Measurements from ENCODE around the gene LGALS9B. TPM values are rescaled to one million over a fixed set of nuclear protein-coding genes. Genes with fewer than 3 reads are reported as not detected.
"Not testable (repeated sequence)": the region's sequence is repeated elsewhere in the genome, so short reads cannot be mapped to it uniquely, and the experiment has no call there.

The LGALS9B gene
- total RNA-seq, 1 experiment from 2014 or later: not detected

DNA sequence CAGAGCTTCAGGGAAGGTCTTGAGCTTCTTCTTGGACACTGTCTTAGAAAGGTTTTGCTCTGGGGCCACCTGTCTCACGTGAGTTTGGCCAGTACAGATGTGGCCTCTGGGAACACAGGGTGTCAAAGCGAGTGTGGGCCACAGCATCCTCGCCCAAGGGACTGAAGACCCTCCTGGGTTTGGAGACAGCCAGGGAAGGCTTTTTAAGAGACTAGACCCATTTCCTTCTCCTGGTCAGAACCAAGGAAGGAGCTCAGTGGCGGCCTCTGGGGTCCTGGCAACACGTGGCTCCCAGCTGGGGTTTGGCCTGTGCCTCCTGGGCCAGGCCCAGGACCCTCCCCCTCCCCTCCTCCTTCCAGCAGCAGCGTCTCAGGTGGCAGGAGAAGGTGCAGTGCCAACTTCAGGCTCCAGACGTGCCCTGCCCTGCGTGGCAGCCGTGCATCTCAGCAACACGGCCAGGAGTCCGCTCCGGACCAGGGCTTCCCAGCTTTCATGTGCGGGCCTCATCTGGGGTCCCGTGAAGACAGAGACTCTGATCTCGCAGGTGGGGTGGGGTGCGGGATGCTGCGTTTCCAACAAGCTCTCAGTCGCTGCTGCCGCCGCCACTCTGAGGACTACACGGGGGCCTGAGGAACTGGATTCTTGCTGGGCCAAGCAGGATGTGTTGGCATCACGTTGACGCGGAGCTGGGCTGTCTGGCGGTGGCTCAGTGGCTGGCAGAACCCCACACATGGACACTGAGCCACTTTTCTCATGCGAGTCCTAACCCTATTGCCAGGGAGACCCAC is 19.6 kb downstream of the LGALS9B start:
- not testable (repeated sequence) for DNase-seq; H3K4me1 ChIP-seq; H3K9me3 ChIP-seq (replicated peaks)

DNA sequence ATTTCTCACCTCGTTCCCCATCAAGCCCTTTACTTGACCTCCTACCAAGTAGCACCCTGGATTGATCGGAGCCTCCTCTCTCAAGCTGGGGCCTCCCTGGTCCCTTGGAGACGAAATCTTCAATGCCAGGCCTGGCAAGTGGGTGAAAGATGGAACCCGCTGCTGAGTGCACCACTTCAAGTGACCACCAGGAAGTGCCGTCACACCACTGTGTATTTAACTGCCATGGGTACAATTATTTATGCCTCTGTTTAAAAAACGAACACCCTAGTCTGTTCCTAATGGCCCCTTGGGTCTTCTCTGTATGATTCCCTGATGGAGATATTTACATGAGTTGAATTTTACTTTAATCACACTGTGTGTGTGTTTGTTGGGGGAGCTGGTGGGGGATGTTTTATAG is 20.4 kb downstream of the LGALS9B start:
- H3K27ac ChIP-seq; H3K4me1 ChIP-seq; H3K36me3 ChIP-seq; DNase-seq; H3K4me3 ChIP-seq; H3K9me3 ChIP-seq (replicated peaks); H3K27me3 ChIP-seq: not testable (repeated sequence)

More for the DNA sequence above, 19.6 kb downstream of the LGALS9B start:
- H3K27ac ChIP-seq, H3K36me3 ChIP-seq, H3K4me3 ChIP-seq, H3K27me3 ChIP-seq: not testable (repeated sequence)

DNA sequence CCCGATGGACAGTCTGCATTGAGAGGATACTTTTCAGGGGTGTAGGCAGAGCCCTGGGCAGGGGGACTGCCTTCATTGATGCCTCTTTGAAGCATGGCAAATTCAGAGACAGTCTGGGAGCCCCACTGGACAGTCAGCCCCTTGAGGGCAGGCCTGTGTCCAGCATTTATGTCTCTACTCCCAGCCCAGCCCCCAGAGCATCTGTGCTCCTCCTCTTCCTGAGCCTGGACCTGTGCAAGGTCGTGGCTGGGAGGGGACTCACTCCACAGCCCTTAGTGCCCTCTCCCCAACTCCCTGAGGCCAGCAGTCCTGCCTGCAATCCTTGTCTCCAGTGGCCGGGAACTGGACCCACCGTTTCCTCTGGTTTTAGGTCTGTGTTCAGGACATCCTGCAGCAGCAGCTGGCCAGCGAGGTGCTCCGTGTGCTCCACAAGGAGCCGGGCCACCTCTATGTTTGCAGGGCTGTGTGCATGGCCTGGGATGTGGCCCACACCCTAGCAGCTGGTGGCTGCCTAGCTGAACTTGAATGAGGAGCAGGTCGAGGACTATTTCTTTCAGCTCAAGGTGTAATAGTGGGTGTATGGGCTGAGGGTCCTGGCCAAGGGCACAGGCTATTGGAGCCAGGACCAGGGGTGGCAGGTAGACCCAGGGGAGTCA is 22.6 kb downstream of the LGALS9B start:
- not testable (repeated sequence) for H3K27ac ChIP-seq; DNase-seq; H3K4me3 ChIP-seq; H3K9me3 ChIP-seq (replicated peaks); H3K36me3 ChIP-seq; H3K4me1 ChIP-seq; H3K27me3 ChIP-seq

DNA sequence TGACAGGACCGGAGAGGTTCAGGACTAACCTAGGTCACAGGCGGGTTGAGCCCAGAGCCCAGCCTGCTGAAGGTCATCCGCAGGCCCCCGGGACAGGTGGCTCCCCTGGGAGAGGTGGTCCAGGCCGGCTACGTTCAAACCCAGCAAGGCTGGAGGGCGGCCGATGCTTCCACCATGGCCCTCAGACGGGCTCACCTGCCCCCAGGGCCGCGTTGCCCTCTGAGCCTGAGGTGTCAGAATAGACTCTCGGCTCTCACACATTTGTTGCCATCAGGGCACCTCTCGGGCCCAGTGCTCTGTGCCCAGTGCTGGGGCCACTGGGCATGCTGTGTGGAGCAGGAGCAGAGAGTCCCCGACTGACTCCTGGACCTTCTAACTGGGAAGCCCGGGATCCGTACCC is 23.2 kb downstream of the LGALS9B start:
- not testable (repeated sequence) for H3K4me1 ChIP-seq; H3K27me3 ChIP-seq; DNase-seq; H3K27ac ChIP-seq; H3K36me3 ChIP-seq; H3K4me3 ChIP-seq; H3K9me3 ChIP-seq (replicated peaks)

DNA sequence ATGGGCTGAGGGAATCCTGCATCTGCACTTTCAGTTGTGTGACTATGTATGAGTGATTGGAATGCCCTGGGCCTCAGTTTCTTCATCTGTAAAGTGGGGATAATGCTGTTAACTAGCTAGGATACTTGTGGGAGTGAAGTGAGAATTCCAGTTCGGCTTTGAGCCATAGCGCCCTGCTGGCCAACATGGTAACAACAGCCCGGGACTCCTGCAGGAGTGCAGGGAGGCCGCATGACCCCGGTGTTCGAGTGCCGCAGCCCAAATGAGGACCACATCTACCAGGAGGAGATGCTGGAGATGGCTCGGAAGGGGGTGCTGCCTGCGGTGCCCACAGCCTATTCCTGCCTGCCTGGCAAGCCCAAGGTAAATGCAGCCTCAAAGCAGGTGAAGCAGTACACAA is 23.7 kb downstream of the LGALS9B start:
- not testable (repeated sequence) for H3K27ac ChIP-seq; H3K9me3 ChIP-seq (replicated peaks)

DNA sequence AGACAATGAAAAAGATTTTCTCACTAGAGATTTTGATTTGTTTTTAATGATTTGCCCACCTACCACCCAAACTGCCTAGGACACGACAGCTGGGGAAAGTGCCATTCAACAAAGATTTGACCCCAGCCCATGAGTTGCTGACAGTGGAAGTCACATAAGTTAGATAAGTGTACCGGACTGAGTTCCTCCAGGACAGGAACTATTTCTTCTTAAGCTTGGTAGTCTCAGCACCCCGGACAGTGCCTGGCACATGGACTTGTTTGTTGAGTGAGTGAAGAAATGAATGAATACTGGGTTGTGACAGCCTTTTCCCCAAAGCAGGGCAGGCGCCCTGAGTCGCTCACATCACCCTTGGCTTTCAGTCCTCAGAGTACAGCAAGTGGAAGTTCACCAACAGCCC is 26.7 kb downstream of the LGALS9B start:
- H3K9me3 ChIP-seq (replicated peaks); H3K27ac ChIP-seq; H3K4me3 ChIP-seq; H3K4me1 ChIP-seq; H3K36me3 ChIP-seq; DNase-seq; H3K27me3 ChIP-seq: not testable (repeated sequence)

More for the DNA sequence above, 23.7 kb downstream of the LGALS9B start:
- not testable (repeated sequence) for H3K4me1 ChIP-seq, H3K27me3 ChIP-seq, H3K36me3 ChIP-seq, H3K4me3 ChIP-seq, DNase-seq

DNA sequence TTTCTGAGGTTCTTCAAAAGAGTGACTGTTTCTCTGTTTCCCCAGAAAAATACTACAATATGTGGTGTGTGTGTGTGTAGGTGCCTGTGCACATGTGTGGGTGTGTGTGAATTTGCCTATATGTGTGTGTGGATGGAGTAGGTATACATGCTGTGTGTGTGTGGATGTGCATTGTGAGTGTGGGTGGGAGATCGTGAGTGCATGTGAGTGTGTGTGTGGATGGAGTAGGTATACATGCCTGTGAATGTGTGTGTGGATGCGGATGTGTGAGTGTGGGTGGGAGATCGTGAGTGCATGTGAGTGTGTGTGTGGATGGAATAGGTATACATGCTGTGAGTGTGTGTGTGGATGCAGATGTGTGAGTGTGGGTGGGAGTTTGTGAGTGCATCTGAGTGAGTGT is 32.2 kb downstream of the LGALS9B start:
- not testable (repeated sequence) for H3K36me3 ChIP-seq

DNA sequence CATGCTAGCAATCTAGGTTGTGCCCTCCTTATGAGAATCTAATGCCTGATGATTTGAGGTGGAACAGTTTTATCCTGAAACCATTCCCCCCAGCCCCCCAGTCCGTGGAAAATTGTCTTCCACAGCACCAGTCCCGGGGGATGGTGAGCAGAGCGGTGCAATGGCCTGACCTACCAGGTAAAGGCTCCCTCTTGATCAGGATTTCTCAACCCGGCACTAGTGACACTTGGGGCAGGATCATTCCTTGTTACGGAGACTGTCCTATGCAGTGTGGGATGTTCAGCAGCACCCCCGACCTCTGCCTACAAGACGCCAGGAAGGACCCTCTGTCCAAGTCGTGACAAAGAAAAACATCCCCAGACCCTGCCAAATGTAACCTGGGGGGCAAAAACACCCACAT is 34.0 kb downstream of the LGALS9B start:
- not testable (repeated sequence) for DNase-seq; H3K27me3 ChIP-seq; H3K4me1 ChIP-seq; H3K36me3 ChIP-seq; H3K4me3 ChIP-seq; H3K9me3 ChIP-seq (replicated peaks); H3K27ac ChIP-seq

More for the DNA sequence above, 32.2 kb downstream of the LGALS9B start:
- not testable (repeated sequence) for H3K9me3 ChIP-seq (replicated peaks); H3K27ac ChIP-seq; H3K27me3 ChIP-seq; DNase-seq; H3K4me3 ChIP-seq; H3K4me1 ChIP-seq

DNA sequence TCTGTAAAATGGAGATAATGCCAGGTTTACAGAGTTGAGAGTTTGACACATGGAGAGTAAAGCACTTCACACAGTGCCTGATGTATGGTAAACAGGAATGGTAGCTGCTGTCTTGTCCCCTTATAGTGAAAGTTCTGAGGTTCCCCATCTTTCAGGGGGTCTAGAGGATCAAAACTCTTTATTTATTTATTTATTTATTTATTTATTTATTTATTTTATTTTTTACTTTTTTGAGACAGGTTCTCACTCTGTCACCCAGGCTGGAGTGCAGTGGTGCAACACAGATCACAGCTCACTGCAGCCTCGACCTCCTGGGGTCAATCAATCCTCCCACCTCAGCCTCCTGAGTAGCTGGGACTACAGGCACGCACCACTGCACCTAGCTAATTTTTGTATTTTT is 40.1 kb downstream of the LGALS9B start:
- not testable (repeated sequence) for H3K4me1 ChIP-seq; DNase-seq; H3K27me3 ChIP-seq; H3K4me3 ChIP-seq; H3K9me3 ChIP-seq (replicated peaks); H3K27ac ChIP-seq; H3K36me3 ChIP-seq

DNA sequence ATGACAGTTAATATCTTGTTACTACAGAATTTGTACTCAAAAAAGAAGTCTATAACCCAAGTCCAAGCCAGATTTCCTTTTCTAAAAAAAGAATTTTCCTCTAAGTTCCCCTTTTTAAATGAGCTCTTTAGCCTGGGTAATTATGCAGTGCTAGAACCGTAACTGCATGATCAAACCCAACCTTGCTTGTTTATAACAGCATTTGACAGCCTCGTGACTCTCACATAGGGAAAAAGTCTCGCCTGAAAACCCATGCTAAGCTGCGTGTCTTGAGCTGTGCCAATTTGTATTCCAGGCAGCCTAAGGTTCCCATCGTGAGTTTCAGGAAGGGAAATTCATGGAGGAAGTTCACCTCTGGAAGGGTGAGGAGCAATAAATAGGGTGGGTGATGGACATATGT is 44.5 kb downstream of the LGALS9B start:
- H3K27ac ChIP-seq; H3K27me3 ChIP-seq; H3K4me1 ChIP-seq; H3K4me3 ChIP-seq; H3K36me3 ChIP-seq; H3K9me3 ChIP-seq (replicated peaks); DNase-seq: not testable (repeated sequence)

DNA sequence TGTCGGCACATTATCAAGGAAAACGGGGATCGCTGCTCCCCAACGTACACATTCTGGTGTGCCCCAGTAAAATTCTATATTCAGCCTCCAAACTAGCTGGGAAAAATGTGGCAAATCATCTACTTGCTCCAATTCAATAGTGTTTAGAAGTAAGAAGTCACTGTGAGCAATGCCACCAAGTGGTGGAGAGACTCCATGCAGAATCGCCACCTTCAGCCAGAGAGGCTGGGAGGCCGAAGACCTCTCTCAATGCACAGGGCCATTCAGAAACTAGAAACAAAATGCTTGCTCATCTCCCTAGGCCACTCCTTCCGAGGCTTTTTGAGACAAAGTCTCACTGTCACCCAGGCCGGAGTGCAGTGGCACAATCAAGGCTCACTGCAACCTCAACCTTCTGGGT is 48.5 kb downstream of the LGALS9B start:
- H3K4me3 ChIP-seq; H3K4me1 ChIP-seq; H3K27ac ChIP-seq; H3K9me3 ChIP-seq (replicated peaks); H3K36me3 ChIP-seq; H3K27me3 ChIP-seq; DNase-seq: not testable (repeated sequence)

DNA sequence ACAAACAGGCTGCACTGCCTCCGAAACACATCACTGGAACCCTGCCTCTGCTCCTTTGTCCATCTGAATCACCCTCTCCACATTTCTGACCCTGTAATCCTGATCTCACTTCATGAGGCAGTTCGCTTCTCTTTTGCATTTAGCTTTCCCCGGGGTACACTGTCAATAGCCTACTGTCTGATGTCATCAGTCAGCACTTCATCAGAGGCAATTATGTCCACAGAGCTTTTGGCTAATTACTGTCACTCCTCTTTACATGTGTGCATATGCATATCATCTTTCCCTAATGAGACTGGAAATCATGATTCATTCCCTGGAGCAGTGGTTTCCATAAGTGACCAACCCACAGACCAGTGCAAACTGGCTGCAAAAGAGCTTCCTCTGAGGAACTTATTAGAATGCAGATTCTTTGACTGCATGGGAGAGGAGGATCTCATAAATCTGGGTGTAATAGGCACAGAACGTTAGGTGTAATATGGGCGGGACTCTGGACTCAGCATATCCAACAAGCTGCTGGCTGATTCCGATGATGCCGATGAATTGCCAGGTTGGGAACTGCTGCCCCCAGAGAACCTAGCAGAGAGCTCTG is 49.8 kb downstream of the LGALS9B start:
- not testable (repeated sequence) for H3K9me3 ChIP-seq (replicated peaks); DNase-seq; H3K4me1 ChIP-seq; H3K27ac ChIP-seq; H3K27me3 ChIP-seq; H3K36me3 ChIP-seq; H3K4me3 ChIP-seq

DNA sequence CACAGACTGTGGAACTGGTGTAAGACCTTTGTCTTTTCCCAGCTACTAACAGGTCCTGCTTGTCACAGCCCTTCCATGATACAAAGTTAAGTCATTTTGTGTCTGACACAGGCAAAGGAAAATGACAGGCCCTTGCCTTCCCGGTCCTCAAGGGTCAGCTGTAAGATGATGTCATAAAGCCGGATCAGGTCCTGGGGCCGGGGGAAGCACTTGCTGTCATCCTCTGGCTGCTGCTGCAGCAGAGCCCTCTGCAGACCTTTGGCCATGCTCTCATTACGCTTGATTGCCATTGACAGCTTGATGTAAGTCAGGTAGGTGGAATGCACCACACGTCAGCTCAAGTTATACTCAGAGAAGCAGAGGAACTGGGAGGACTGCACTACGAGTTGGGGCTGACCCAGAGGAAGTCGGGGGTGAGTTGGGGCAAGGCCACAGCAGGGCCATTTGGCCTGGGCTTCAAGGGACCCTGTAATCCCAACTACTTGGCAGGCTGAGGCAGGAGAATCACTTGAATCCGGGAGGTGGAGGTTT is 50.9 kb downstream of the LGALS9B start:
- not testable (repeated sequence) for H3K9me3 ChIP-seq (replicated peaks); H3K4me1 ChIP-seq; DNase-seq; H3K27ac ChIP-seq; H3K4me3 ChIP-seq; H3K36me3 ChIP-seq; H3K27me3 ChIP-seq

DNA sequence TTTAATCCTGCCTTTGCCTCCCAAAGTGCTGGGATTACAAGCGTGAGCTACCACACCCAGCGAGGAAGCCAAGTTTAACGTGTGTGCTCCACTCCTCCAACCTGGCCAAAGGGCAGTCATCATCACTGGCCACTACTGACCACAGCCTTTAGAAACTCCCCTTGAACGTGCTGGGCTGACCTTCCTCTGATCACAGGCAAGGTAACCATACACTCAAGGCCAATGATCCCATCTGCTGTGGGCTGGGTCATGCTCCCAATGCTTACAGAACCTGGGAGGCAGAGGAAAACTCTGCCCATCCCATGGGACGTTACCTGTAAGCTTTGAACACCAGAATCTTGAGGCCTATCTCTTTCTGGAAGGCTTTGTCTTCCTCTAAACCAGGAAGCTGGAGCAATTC is 51.9 kb downstream of the LGALS9B start:
- H3K36me3 ChIP-seq; DNase-seq; H3K9me3 ChIP-seq (replicated peaks); H3K27ac ChIP-seq; H3K4me1 ChIP-seq; H3K27me3 ChIP-seq; H3K4me3 ChIP-seq: not testable (repeated sequence)

DNA sequence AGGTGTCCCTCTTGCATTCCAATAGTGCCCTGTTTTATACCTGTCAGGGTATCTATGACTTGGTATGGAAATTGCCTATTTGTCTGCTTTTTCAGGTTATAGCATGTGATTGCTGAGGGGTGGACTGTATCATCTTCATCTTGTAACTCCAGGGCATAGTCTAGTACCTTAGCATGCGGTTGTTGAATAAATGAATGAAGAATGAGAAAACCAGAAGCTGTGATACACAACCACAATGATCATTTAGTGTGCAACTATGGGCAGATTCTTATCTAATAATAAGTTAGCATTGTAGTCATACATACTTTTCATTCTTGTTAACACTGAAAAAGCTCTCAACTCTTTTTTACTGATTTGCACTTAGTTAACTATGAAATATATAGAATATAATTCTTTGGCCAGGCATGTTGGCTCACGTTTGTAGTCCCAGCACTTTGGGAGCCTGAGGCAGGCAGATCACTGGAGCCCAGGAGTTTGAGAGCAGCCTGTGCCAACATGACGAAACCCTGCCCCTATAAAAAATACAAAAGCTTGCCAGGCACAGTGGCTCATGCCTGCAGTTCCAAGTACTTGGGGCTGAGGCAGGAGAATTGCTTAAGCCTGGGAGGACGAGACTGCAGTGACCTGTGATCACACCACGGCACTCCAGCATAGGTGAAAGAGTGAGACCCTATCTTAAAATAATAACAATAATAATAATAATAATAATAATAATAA is 65.9 kb downstream of the LGALS9B start:
- DNase-seq; H3K4me3 ChIP-seq; H3K4me1 ChIP-seq; H3K9me3 ChIP-seq (replicated peaks); H3K27me3 ChIP-seq; H3K27ac ChIP-seq; H3K36me3 ChIP-seq: not testable (repeated sequence)
